Testis (tissue), 2 donors: ENCODE data around the gene PPFIBP1.

Experiments
- CTCF ChIP-seq, 3 experiments: fragments of 450-650 bp in 2 of 3; fragments of 200-600 bp in 1 of 3; sonication (generic) in 1 of 3; IDR thresholded peaks; one replicate each; pipeline ENCODE4 v1.5.1; 2016 to 2019; ENCODE audit warnings: antibody characterized with exemption in 3 of 3, mild to moderate bottlenecking in 2 of 3, moderate library complexity in 1 of 3
- POLR2A ChIP-seq: fragments of 450-650 bp; IDR thresholded peaks from one replicate; pipeline ENCODE4 v1.6.1; 2017; ENCODE audit warnings: antibody characterized with exemption, mild to moderate bottlenecking, moderate library complexity

DNA sequence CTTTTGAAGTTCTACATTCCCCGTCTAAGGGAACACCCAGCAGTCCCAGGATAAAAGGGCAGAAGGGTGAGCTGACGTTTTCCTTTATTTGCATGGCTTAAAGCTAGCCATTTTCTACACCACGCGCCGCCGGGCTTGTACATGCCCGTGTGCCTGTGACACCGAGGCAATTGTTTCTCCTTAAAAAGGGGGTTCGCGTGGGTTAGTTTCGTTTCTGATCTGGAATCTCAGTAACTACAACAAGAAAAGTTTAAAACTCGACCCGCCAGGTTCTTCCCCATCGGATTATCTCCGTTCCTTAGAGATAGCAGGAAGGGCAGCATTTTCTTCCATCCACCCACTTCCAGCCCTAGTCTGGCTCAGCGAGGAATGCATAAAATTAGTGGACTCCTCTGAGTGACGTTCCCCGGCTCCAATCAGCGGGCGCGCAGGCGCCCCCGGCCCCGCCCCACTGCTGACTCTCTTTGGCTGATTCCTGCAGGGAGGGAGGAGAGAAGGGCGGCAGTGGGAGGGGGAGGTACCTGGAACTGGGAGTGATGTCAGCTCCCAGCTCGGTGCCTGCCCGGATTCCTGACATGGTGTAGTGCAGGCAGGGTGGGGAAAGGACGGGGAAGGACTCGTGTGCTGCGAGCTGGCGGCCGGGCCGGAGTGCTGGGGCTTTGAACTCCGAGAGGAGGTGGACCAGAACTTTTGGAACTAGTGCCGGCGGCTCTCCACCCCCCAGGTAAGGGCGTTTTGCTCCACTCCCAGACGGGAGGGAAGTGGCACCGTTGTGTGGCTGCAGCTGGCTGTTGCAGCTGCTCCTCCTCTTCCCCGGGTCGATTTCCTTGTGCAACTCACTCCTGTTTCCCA lies at the start of gene PPFIBP1:
- TF ChIP-seq CTCF (IDR thresholded peaks at IDR 0.05) = peak in 1 of 3 experiments; percentile 20
- peak; percentile 81 for TF ChIP-seq POLR2A
